Type B pancreatic cell (in vitro differentiated cells): Measurements from ENCODE around the gene FOXL1. TPM values are rescaled to one million over a fixed set of nuclear protein-coding genes. Genes with fewer than 3 reads are reported as not detected.

Experiments
- DNase-seq: peaks from one replicate; pipeline ENCODE4 v3.0.0; 2021; ENCODE audit warnings: mixed read lengths; ENCODE audit not compliant: unreplicated experiment; ENCODE audit errors: extremely low spot score
- H3K27ac Mint-ChIP-seq: 2 replicates; pipeline ENCODE4 v1.8.0; 2021; ENCODE audit warnings: mild to moderate bottlenecking, mixed read lengths
- H3K27me3 Mint-ChIP-seq: 2 replicates; pipeline ENCODE4 v1.8.0; 2021; ENCODE audit warnings: mixed read lengths
- H3K36me3 Mint-ChIP-seq: 2 replicates; pipeline ENCODE4 v1.8.0; 2021; ENCODE audit warnings: mixed read lengths
- H3K4me1 Mint-ChIP-seq: one replicate; pipeline ENCODE4 v1.8.0; 2021; ENCODE audit warnings: mixed read lengths; ENCODE audit not compliant: unreplicated experiment
- H3K4me3 Mint-ChIP-seq: 2 replicates; pipeline ENCODE4 v1.8.0; 2021; ENCODE audit warnings: mild to moderate bottlenecking, mixed read lengths
- H3K9me3 Mint-ChIP-seq: 2 replicates; pipeline ENCODE4 v1.8.0; 2021; ENCODE audit warnings: mixed read lengths
- total RNA-seq: library from RNA; stranded (reverse); gene quantifications from 2 replicates; pipeline ENCODE4 v1.2.1, GENCODE V29; 2021; ENCODE audit warnings: low replicate concordance
- TF ChIP-seq, protein P1 (sequence below): fragments of 200-600 bp; sonication (generic); conservative IDR thresholded peaks from 2 replicates; pipeline ENCODE4 v1.5.0; 2021; ENCODE audit warnings: antibody characterized with exemption, mild to moderate bottlenecking

Gene FOXL1
- total RNA-seq, 1 donor from 2014 or later = 2.2 TPM

DNA sequence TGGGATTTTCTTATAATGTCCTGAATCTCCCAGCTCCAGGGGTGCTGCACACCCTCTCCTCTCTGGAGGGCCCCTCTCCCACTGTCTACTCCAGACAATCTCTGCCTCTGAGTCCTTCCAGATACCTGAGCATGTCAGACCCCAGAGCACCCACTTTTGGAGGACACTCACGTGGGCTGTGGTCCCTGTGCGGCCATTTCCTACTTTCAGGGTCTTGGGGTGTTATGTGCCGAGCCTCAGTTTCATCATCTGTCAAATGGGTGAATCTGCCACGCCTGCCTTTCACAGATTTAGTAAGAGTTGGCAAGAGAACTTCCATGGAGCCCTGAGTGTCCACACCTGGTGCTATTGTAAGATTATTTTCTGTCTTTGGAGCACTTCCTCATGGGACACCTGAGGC is 3.7 kb upstream of the FOXL1 start:
- H3K4me1 Mint-ChIP-seq = peaks cover 42% of the 10 kb centered on the region
- TF ChIP-seq, protein P1, sequence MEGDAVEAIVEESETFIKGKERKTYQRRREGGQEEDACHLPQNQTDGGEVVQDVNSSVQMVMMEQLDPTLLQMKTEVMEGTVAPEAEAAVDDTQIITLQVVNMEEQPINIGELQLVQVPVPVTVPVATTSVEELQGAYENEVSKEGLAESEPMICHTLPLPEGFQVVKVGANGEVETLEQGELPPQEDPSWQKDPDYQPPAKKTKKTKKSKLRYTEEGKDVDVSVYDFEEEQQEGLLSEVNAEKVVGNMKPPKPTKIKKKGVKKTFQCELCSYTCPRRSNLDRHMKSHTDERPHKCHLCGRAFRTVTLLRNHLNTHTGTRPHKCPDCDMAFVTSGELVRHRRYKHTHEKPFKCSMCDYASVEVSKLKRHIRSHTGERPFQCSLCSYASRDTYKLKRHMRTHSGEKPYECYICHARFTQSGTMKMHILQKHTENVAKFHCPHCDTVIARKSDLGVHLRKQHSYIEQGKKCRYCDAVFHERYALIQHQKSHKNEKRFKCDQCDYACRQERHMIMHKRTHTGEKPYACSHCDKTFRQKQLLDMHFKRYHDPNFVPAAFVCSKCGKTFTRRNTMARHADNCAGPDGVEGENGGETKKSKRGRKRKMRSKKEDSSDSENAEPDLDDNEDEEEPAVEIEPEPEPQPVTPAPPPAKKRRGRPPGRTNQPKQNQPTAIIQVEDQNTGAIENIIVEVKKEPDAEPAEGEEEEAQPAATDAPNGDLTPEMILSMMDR = no peak
- H3K36me3 Mint-ChIP-seq = peaks cover 21% of the 10 kb centered on the region
- H3K9me3 Mint-ChIP-seq = no peaks in the 10 kb centered on the region
- DNase-seq = no peak
- no peak overlapping the region for H3K27ac Mint-ChIP-seq
- H3K4me3 Mint-ChIP-seq = peak overlapping the region; percentile 45
- H3K27me3 Mint-ChIP-seq = peaks cover 92% of the 10 kb centered on the region

DNA sequence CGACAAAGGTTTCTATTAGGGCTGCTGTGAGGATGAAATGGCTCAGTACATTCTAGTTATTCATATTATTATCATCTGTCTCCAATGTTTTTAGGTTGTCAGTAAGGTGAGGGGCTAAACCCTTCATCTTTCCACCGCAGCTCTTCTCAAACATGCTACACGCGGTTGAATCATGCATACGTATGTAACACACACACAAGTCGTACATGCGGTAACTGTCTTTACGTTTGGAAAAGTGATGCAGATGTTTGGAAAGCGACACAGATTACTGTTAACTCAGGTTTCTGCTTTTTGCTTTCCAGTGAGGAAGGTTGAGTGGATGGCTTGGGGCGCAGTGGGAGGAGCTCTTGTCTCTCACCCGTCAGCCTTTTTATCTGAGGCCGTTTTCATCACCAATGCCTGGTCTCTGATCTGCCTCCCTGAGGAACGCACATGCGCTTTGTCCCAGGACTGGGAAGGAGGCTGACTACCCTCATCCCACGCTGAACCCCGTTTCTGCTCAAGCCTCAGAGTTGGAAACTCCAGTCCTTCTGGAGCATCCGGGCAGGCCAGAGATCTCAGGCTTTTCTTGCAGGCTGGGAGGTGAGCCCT is 3.2 kb upstream of the FOXL1 start:
- Mint-ChIP-seq H3K4me1 (peaks cover 42% of the 10 kb centered on the region), H3K36me3 (peaks cover 21% of the 10 kb centered on the region), H3K27me3 (peaks cover 92% of the 10 kb centered on the region), H3K9me3 (no peaks in the 10 kb centered on the region), H3K4me3 (peak overlapping the region; percentile 94), H3K27ac (no peak overlapping the region)
- no peak for DNase-seq
- TF ChIP-seq, protein P1 = no peak

GRCh38 chr16:86575754-86576557 is 2.4 kb upstream of the FOXL1 start:
- Mint-ChIP-seq H3K9me3 (no peaks in the 10 kb centered on the region), H3K36me3 (peaks cover 15% of the 10 kb centered on the region), H3K4me3 (peak overlapping the region; percentile 94), H3K4me1 (peaks cover 35% of the 10 kb centered on the region), H3K27me3 (peaks cover 92% of the 10 kb centered on the region), H3K27ac (peak overlapping the region; percentile 97)
- TF ChIP-seq, protein P1 = peak; percentile 73
- DNase-seq = peak; percentile 85

- Mint-ChIP-seq H3K27ac (peak overlapping the region; percentile 97), H3K36me3 (peaks cover 11% of the 10 kb centered on the region), H3K4me1 (peaks cover 29% of the 10 kb centered on the region), H3K4me3 (peak overlapping the region; percentile 94), H3K9me3 (no peaks in the 10 kb centered on the region), H3K27me3 (peaks cover 92% of the 10 kb centered on the region)
- TF ChIP-seq, protein P1 = no peak
- DNase-seq = peak; percentile 68
These were observed 1.6 kb upstream of the FOXL1 start for GRCh38 chr16:86576591-86577313.

GRCh38 chr16:86577314-86577971 is 906 bp upstream of the FOXL1 start:
- H3K36me3 Mint-ChIP-seq = peaks cover 11% of the 10 kb centered on the region
- peak; percentile 56 for DNase-seq
- TF ChIP-seq, protein P1 = no peak
- H3K27me3 Mint-ChIP-seq = peaks cover 92% of the 10 kb centered on the region
- peaks cover 29% of the 10 kb centered on the region for H3K4me1 Mint-ChIP-seq
- H3K27ac Mint-ChIP-seq = peak overlapping the region; percentile 48
- H3K4me3 Mint-ChIP-seq = peak overlapping the region; percentile 94
- H3K9me3 Mint-ChIP-seq = no peaks in the 10 kb centered on the region
